SK-N-SH treated with all-trans-retinoic acid at 6 μM for 48 hours (cell line): Measurements from ENCODE around the gene GRB7.

Source experiments
- ATAC-seq: fragments of 200-7000 bp; cut with Tn5 transposase; 3 replicates; pipeline ENCODE4 v1.9.1; 2020; ENCODE audit warnings: mild to moderate bottlenecking, moderate library complexity
- ARNTL ChIP-seq: fragments of 450-650 bp; formaldehyde crosslinking; IDR thresholded peaks from 2 replicates; pipeline ENCODE4 v1.5.0; 2020; ENCODE audit warnings: low read depth, mild to moderate bottlenecking, moderate library complexity, borderline replicate concordance
- BACH2 ChIP-seq: fragments of 250-450 bp; sonication (Bioruptor Pico); IDR thresholded peaks from 2 replicates; pipeline ENCODE4 v1.9.0; 2021; ENCODE audit warnings: mild to moderate bottlenecking, borderline replicate concordance
- CREB5 ChIP-seq: fragments of 250-450 bp; sonication (Bioruptor Pico); IDR thresholded peaks from 2 replicates; pipeline ENCODE4 v1.5.1; 2020; ENCODE audit warnings: low read depth, mild to moderate bottlenecking, moderate library complexity
- CSDC2 ChIP-seq: fragments of 250-450 bp; sonication (Bioruptor Pico); IDR thresholded peaks from 2 replicates; pipeline ENCODE4 v1.5.0; 2020; ENCODE audit warnings: mild to moderate bottlenecking, moderate library complexity
- ESRRG ChIP-seq: fragments of 250-450 bp; sonication (Bioruptor Pico); IDR thresholded peaks from 2 replicates; pipeline ENCODE4 v1.6.1; 2021; ENCODE audit warnings: mild to moderate bottlenecking
- GLIS3 ChIP-seq: fragments of 250-450 bp; sonication (Bioruptor Pico); IDR thresholded peaks from 2 replicates; pipeline ENCODE4 v1.5.0; 2020; ENCODE audit warnings: mild to moderate bottlenecking, moderate library complexity
- OSR1 ChIP-seq: fragments of 250-450 bp; sonication (Bioruptor Pico); IDR thresholded peaks from 2 replicates; pipeline ENCODE4 v1.8.0; 2022; ENCODE audit warnings: moderate library complexity, mild to moderate bottlenecking, inconsistent platforms
- PATZ1 ChIP-seq: fragments of 250-450 bp; sonication (Bioruptor Pico); IDR thresholded peaks from 2 replicates; pipeline ENCODE4 v1.8.0; 2020; ENCODE audit warnings: mild to moderate bottlenecking, moderate library complexity, borderline replicate concordance
- RARB ChIP-seq: fragments of 250-450 bp; sonication (Bioruptor Pico); IDR thresholded peaks from 2 replicates; pipeline ENCODE4 v1.8.0; 2021; ENCODE audit warnings: mild to moderate bottlenecking, moderate library complexity
- SNAI2 ChIP-seq: fragments of 250-450 bp; sonication (Bioruptor Pico); IDR thresholded peaks from 2 replicates; pipeline ENCODE4 v1.5.0; 2020; ENCODE audit warnings: mild to moderate bottlenecking, moderate library complexity
- TCF4 ChIP-seq: fragments of 250-450 bp; sonication (Bioruptor Pico); IDR thresholded peaks from 2 replicates; pipeline ENCODE4 v1.8.0; 2021; ENCODE audit warnings: mild to moderate bottlenecking, moderate library complexity, borderline replicate concordance
- TSHZ2 ChIP-seq: fragments of 250-450 bp; sonication (Bioruptor Pico); IDR thresholded peaks from 2 replicates; pipeline ENCODE4 v1.5.0; 2020; ENCODE audit warnings: mild to moderate bottlenecking, moderate library complexity
- ZC3H10 ChIP-seq: fragments of 250-450 bp; sonication (Bioruptor Pico); IDR thresholded peaks from 2 replicates; pipeline ENCODE4 v1.5.1; 2021; ENCODE audit warnings: mild to moderate bottlenecking, moderate library complexity
- ZNF565 ChIP-seq: fragments of 450-650 bp; formaldehyde crosslinking; conservative IDR thresholded peaks from 2 replicates; pipeline ENCODE4 v1.5.0; 2020; ENCODE audit warnings: low read depth, mild to moderate bottlenecking, moderate library complexity
- ZNF70 ChIP-seq: fragments of 450-650 bp; formaldehyde crosslinking; IDR thresholded peaks from 2 replicates; pipeline ENCODE4 v1.5.0; 2020; ENCODE audit warnings: mild to moderate bottlenecking, moderate library complexity
- ZNF8 ChIP-seq: fragments of 450-650 bp; formaldehyde crosslinking; IDR thresholded peaks from 2 replicates; pipeline ENCODE4 v1.5.0; 2020; ENCODE audit warnings: mild to moderate bottlenecking, moderate library complexity

Gene GRB7

GRCh38 chr17:39751016-39751543 is 13.3 kb downstream of the GRB7 start:
- TF ChIP-seq TSHZ2 (no peak), OSR1 (CRISPR knock-in tag) (no peak), CREB5 (CRISPR knock-in tag) (no peak)
- no peak for ATAC-seq

- no peak for ATAC-seq
Observed at GRCh38 chr17:39751637-39752036, 13.9 kb downstream of the GRB7 start.

GRCh38 chr17:39752241-39752881 is 14.6 kb downstream of the GRB7 start:
- TF ChIP-seq BACH2 (CRISPR knock-in tag) (no peak), OSR1 (CRISPR knock-in tag) (no peak), ARNTL (CRISPR knock-in tag) (no peak), ZC3H10 (CRISPR knock-in tag) (no peak), PATZ1 (CRISPR knock-in tag) (no peak), CSDC2 (CRISPR knock-in tag) (no peak), ESRRG (no peak), ZNF8 (CRISPR knock-in tag) (no peak), GLIS3 (CRISPR knock-in tag) (no peak), ZNF565 (CRISPR knock-in tag) (no peak)
- TF ChIP-seq, all 23 proteins: peak for 0
- ATAC-seq = no peak

More at GRCh38 chr17:39751637-39752036, 13.9 kb downstream of the GRB7 start:
- TF ChIP-seq ZC3H10 (CRISPR knock-in tag) = no peak
- no peak for TF ChIP-seq ZNF565 (CRISPR knock-in tag)
- no peak for TF ChIP-seq ZNF8 (CRISPR knock-in tag)
- no peak for TF ChIP-seq RARB

GRCh38 chr17:39753514-39754160 is 15.9 kb downstream of the GRB7 start:
- TF ChIP-seq ZNF565 (CRISPR knock-in tag) (no peak), ZNF70 (CRISPR knock-in tag) (no peak), PATZ1 (CRISPR knock-in tag) (no peak), RARB (no peak), SNAI2 (CRISPR knock-in tag) (no peak), TCF4 (CRISPR knock-in tag) (no peak), ESRRG (peak; percentile 14; the same call in 1 of the 2 replicates), BACH2 (CRISPR knock-in tag) (no peak)
- TF ChIP-seq, all 23 proteins: peak for 1
- ATAC-seq = peak; percentile 7
